ENCODE data around the gene MAP3K1.

DNA sequence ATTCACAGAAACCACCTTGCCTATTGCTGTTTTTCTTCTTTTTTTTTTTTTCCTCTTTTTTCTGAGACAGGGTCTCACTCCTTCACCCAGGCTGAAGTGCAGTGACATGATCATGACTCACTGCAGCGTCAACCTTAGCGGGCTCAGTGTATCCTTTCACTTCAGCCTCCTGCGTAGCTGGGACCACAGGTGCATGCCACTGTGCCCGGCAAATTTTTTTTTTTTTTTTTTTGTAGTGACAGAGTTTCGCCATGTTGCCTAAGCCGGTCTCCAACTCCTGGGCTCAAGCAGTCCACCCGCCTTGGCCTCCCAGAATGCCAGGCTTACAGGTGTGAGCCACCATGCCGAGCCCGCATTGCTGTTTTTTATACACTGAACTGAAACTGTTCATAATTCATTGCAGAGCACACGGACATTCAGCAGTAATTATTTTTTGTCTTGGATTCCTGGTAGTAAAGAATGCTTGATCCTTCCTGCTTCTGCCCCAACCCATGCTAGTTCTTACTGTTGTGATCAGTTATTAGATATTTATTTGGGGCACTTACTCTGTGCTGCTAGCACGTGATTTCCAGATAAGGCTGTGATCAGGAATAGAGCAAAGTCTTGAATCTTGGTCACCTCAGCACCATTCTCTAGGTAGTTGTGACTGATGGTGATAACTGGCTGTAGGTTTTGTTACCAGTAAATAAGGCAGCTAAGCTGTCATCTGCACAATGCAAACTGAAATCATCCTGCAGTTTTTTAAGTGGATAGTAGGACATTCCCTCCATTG, 14.0 kb downstream of the MAP3K1 start:
- TF ChIP-seq GATA2 (IDR thresholded peaks at IDR 0.05; ENCODE audit: low read depth, low read length) (no peak), GATA3 (IDR thresholded peaks at IDR 0.05; ENCODE audit: low read depth, low read length) (no peak)

Data from SH-SY5Y (cell line).